ENCODE results near the gene OR8H1.

Gene OR8H1, protein sequence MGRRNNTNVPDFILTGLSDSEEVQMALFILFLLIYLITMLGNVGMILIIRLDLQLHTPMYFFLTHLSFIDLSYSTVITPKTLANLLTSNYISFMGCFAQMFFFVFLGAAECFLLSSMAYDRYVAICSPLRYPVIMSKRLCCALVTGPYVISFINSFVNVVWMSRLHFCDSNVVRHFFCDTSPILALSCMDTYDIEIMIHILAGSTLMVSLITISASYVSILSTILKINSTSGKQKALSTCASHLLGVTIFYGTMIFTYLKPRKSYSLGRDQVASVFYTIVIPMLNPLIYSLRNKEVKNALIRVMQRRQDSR

GRCh38 chr11:56292154-56292553 lies at the start of gene OR8H1:
OR8H1 (minus strand) TSS chr11:56292254; CDS start chr11:56291062, 1,192 bp downstream.
- DNase-seq = no peak

DNA sequence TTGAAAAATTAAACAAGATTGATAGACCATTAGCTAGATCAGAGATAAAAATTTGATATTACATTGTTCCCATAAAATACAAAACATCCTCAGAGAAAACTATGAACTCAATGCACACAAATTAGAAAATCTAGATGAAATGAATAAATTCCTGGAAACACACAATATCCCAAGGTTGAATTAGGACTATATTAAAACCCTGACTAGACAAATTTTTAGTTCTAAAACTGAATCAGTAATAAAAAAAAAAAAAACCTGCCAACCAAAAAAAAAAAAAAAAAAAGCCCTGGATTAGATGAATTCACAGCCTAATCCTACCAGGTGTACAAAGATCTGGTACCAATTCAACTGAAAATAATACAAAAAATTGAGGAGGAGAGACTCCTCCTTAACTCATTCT lies 48.2 kb upstream of the OR8H1 start:
- no peak for DNase-seq

DNA sequence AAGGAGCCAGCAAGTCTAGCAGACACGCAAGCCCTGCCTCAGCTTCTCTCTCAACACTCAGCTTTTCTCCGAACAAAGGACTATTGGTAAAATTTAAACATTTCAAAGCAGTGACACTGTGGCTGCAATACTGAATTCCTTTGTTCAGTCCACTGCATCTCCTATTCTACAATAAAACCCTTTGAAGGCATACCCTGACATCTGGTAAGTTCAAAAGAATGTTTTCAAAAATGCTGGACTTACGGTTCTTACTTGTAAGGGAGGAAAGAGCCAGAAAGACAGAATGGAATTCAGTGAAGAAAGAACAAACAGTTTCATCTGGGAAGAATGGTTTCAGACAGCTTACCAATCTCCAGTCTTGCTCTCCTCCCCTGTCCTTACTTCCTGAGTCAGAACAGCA lies 41.1 kb upstream of the OR8H1 start:
- no peak for DNase-seq

- no peak for DNase-seq
These were observed 39.9 kb upstream of the OR8H1 start for GRCh38 chr11:56331861-56332491.

DNA sequence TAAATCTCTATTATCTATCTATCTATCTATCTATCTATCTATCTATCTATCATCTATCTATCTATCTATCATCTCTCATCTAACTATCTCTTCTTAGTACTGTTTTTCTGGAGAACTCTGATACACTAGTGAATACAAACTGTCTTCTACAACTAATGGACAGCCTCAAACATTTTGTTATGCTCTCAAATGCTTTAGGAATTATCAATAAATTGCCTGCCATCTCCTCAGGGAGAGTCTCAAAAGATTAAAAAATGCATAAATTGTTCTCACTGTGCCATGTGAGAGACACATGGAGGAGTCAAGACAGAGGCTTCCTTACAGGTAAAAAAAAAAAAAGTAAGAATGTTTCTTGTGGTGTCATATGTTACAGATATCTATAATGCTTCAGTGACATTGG lies 22.8 kb upstream of the OR8H1 start, which contains the start of gene OR8K3:
OR8K3 (plus strand) TSS at position 301 of the 400 bp plus-strand sequence. CDS start 3,163 bp downstream, outside the sequence.
- DNase-seq = no peak

- no peak for DNase-seq
These were observed 15.8 kb upstream of the OR8H1 start for GRCh38 chr11:56307836-56308235.

- DNase-seq = no peak
These were observed 4.8 kb upstream of the OR8H1 start for GRCh38 chr11:56296898-56297297.

GRCh38 chr11:56273854-56274253 lies 18.2 kb downstream of the OR8H1 start, which contains the start of gene OR5T1:
OR5T1 (plus strand) TSS chr11:56274154; CDS start chr11:56275639, 1,485 bp downstream.
- DNase-seq = no peak

DNA sequence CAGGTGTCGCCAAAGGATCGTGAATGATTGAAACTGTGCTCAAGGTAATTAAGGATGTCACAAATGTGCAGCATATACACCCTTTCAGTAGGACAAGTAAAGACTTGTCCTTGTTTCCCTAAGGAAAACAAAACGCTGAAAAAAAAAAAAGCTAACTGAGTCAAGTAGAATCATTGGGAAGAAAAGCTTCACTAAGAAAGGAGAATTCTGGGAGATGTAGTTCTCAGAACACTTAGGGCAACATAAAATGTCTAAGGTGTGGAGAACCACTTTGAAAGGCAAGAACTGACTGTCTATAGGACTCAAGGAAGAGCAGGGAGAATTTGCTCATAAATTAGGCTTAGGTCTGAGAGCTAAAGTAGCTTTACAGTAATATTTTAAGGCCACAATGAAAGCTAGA lies 21.0 kb downstream of the OR8H1 start:
- DNase-seq = no peak

- no peak for DNase-seq
These were observed 40.1 kb downstream of the OR8H1 start, which contains the start of gene OR5T3 for GRCh38 chr11:56251954-56252353. OR5T3 (plus strand) TSS chr11:56252254; CDS start chr11:56252254, 0 bp downstream.

All from kidney glomerular epithelial cell (primary cell).